Activated T-cell treated with anti-CD3 and anti-CD28 coated beads, Interleukin-2, amount 50 U/mL, for 72 hours (primary cell): ENCODE measurements around the gene RASSF4. TPM values are rescaled to one million over a fixed set of nuclear protein-coding genes. Genes with fewer than 3 reads are reported as not detected.
"Not testable (repeated sequence)": the region's sequence is repeated elsewhere in the genome, so short reads cannot be mapped to it uniquely, and the experiment has no call there.

ENCODE experiments used
- ATAC-seq, 2 donors: fragments of 150-1000 bp; cut with Tn5 transposase; replicated peaks in 1 of 2; 2 replicates each; pipeline ENCODE4 v1.10.0; 2021; ENCODE audit warnings: moderate library complexity in 2 of 2, mild to moderate bottlenecking in 1 of 2
- DNase-seq, 2 donors: peaks; one replicate each; pipeline ENCODE4 v3.0.0; 2021 to 2022; ENCODE audit warnings: mixed read lengths in 1 of 2
- H3K27ac Mint-ChIP-seq: one replicate; pipeline ENCODE4 v1.8.0; 2022; ENCODE audit warnings: mild to moderate bottlenecking, moderate library complexity, mixed read lengths
- H3K27me3 Mint-ChIP-seq: one replicate; pipeline ENCODE4 v1.8.0; 2022; ENCODE audit warnings: low read depth, mixed read lengths
- H3K36me3 Mint-ChIP-seq, 2 donors: one replicate each; pipeline ENCODE4 v1.8.0; 2022; ENCODE audit warnings: mixed read lengths in 2 of 2, mild to moderate bottlenecking in 1 of 2; ENCODE audit not compliant: insufficient read depth in 2 of 2
- H3K4me1 Mint-ChIP-seq: one replicate; pipeline ENCODE4 v1.8.0; 2022; ENCODE audit warnings: low read depth, mixed read lengths
- H3K4me3 Mint-ChIP-seq, 2 donors: one replicate each; pipeline ENCODE4 v1.8.0; 2022; ENCODE audit warnings: mild to moderate bottlenecking in 2 of 2, mixed read lengths in 2 of 2, moderate library complexity in 2 of 2
- H3K9me3 Mint-ChIP-seq, 2 donors: one replicate each; pipeline ENCODE4 v1.8.0; 2022; ENCODE audit warnings: mixed read lengths in 2 of 2
- total RNA-seq, 2 donors: library from RNA; stranded (reverse); gene quantifications; one replicate each; pipeline ENCODE4 v1.2.3, GENCODE V29; 2022

Gene RASSF4
- total RNA-seq, 2 donors from 2014 or later = 2.6 to 2.8 TPM

DNA sequence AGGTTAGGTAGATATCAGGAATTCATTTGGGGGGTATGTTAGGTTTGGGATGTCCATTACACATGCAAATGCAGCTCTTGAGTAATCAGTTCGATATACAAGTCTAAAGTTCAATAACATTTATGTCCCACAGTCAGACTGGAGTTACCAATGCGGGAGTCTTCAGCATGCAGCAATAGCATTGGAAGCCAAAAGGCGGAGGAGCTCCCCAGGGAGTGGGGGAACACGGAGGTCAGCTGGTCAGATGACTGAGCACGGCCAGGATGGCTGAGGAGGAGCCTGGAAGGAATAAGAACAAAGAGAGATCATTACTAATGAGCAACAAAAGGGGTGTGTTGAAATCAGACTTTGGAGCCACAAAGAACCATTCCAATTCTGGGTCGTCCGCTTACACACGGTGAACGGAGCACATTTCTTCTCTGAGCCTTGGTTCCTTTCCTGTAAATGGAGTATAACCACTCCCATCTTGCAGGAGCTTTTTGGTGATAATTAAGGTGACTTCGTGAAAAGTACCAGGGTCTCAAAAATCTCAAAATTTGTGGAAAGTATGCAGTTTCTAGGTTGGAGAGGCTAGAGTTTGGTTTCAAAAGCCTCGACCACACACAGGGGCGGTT is 40.6 kb downstream of the RASSF4 start:
- no peak for DNase-seq
- H3K27me3 Mint-ChIP-seq = no peaks in the 10 kb centered on the region

GRCh38 chr10:45000752-45001380 is 41.3 kb downstream of the RASSF4 start, which contains the start of gene ZNF22:
Gene ZNF22, plus strand, starts transcription at chr10:45000923. Its CDS starts 2,446 bp downstream, at chr10:45003369.
- ATAC-seq = peak; percentile 85 to 87
- peak within 1 kb of the TSS; percentile 90 to 96 for H3K4me3 Mint-ChIP-seq
- peak within 1 kb of the TSS; percentile 96 for H3K27ac Mint-ChIP-seq
- peaks cover 13 to 41% of the 10 kb centered on the region in 2 donors for H3K36me3 Mint-ChIP-seq
- H3K27me3 Mint-ChIP-seq = no peaks in the 10 kb centered on the region
- peaks cover 3 to 9% of the 10 kb centered on the region in 2 donors for H3K9me3 Mint-ChIP-seq
- DNase-seq = peak; percentile 77 to 81
- peaks cover 33% of the 10 kb centered on the region for H3K4me1 Mint-ChIP-seq

More for the DNA sequence above, 40.6 kb downstream of the RASSF4 start:
- Mint-ChIP-seq H3K4me1 (peaks cover 40% of the 10 kb centered on the region), H3K9me3 (peaks cover 3 to 9% of the 10 kb centered on the region in 2 donors), H3K36me3 (peaks cover 13 to 40% of the 10 kb centered on the region in 2 donors), H3K4me3 (peak overlapping the region; percentile 81 to 91), H3K27ac (peak overlapping the region; percentile 96)
- ATAC-seq = peak in 1 of 2 donors; percentile 0

- Mint-ChIP-seq H3K36me3 (peaks cover 13 to 41% of the 10 kb centered on the region in 2 donors), H3K4me1 (peaks cover 30% of the 10 kb centered on the region), H3K4me3 (peak overlapping the region; percentile 90 to 96), H3K9me3 (peaks cover 3 to 9% of the 10 kb centered on the region in 2 donors), H3K27me3 (no peaks in the 10 kb centered on the region), H3K27ac (peak overlapping the region; percentile 94)
- DNase-seq (peak; percentile 65 to 68), ATAC-seq (peak; percentile 72 to 74)
Measured at GRCh38 chr10:45001381-45002148, 42.0 kb downstream of the RASSF4 start.

GRCh38 chr10:45003432-45004000 is 43.9 kb downstream of the RASSF4 start:
- Mint-ChIP-seq H3K4me1 (peaks cover 30% of the 10 kb centered on the region), H3K36me3 (peaks cover 13 to 41% of the 10 kb centered on the region in 2 donors), H3K27ac (peak overlapping the region; percentile 72), H3K4me3 (no peak overlapping the region), H3K27me3 (no peaks in the 10 kb centered on the region), H3K9me3 (peaks cover 3 to 9% of the 10 kb centered on the region in 2 donors)
- no peak for DNase-seq
- ATAC-seq = no peak

GRCh38 chr10:45004661-45005060 is 45.1 kb downstream of the RASSF4 start:
- H3K9me3 Mint-ChIP-seq = peaks cover 3 to 8% of the 10 kb centered on the region in 2 donors
- H3K4me3 Mint-ChIP-seq = no peak overlapping the region
- DNase-seq (no peak), ATAC-seq (no peak)
- H3K36me3 Mint-ChIP-seq = peaks cover 13 to 41% of the 10 kb centered on the region in 2 donors
- no peak overlapping the region for H3K27ac Mint-ChIP-seq
- peaks cover 24% of the 10 kb centered on the region for H3K4me1 Mint-ChIP-seq
- no peaks in the 10 kb centered on the region for H3K27me3 Mint-ChIP-seq

DNA sequence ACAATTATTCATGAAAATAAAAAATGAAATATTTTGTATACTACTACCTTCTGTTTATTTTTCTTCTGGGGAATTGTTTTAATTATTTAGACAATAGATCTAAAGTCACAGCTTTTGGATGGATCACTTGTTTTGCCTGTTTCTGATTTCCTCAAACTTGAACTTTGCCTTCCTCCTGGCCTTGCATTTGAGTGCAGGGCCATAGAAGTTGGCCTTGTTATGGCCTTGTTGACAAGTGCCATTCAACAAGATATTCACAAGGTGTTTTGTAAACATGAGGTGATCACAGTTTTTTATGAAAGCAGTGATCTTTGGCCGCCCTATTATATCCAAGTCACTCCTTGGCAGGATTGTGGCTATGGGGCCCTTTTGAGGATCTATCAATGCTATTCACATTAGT is 45.7 kb downstream of the RASSF4 start:
- no peak for ATAC-seq
- peaks cover 3 to 5% of the 10 kb centered on the region in 2 donors for H3K9me3 Mint-ChIP-seq
- no peak overlapping the region for H3K4me3 Mint-ChIP-seq
- no peaks in the 10 kb centered on the region for H3K27me3 Mint-ChIP-seq
- DNase-seq = no peak
- H3K4me1 Mint-ChIP-seq = peaks cover 18% of the 10 kb centered on the region
- H3K36me3 Mint-ChIP-seq = peaks cover 11 to 34% of the 10 kb centered on the region in 2 donors
- H3K27ac Mint-ChIP-seq = no peak overlapping the region

- peaks cover 3 to 5% of the 10 kb centered on the region in 2 donors for H3K9me3 Mint-ChIP-seq
Measured at GRCh38 chr10:45006276-45007030, 46.9 kb downstream of the RASSF4 start.

GRCh38 chr10:45008524-45009161 is 49.0 kb downstream of the RASSF4 start:
- no peaks in the 10 kb centered on the region for H3K27me3 Mint-ChIP-seq

More at GRCh38 chr10:45006276-45007030, 46.9 kb downstream of the RASSF4 start:
- H3K36me3 Mint-ChIP-seq = peaks cover 11 to 32% of the 10 kb centered on the region in 2 donors
- H3K27me3 Mint-ChIP-seq = no peaks in the 10 kb centered on the region
- no peak for DNase-seq
- H3K4me3 Mint-ChIP-seq = no peak overlapping the region
- no peak for ATAC-seq
- no peak overlapping the region for H3K27ac Mint-ChIP-seq
- H3K4me1 Mint-ChIP-seq = peaks cover 14% of the 10 kb centered on the region

DNA sequence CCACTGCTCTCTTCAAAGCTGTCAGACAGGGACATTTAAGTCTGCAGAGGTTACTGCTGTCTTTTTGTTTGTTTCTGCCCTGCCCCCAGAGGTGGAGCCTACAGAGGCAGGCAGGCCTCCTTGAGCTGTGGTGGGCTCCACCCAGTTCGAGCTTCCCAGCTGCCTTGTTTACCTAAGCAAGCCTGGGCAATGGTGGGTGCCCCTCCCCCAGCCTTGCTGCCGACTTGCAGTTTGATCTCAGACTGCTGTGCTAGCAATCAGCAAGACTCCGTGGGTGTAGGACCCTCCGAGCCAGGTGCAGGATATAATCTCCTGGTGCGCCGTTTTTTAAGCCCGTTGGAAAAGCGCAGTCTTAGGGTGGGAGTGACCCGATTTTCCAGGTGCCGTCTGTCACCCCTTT is 55.0 kb downstream of the RASSF4 start:
- not testable (repeated sequence) for H3K4me3 Mint-ChIP-seq, H3K4me1 Mint-ChIP-seq, ATAC-seq, DNase-seq, H3K36me3 Mint-ChIP-seq, H3K27ac Mint-ChIP-seq, H3K9me3 Mint-ChIP-seq, H3K27me3 Mint-ChIP-seq

More at GRCh38 chr10:45008524-45009161, 49.0 kb downstream of the RASSF4 start:
- Mint-ChIP-seq H3K27ac (no peak overlapping the region), H3K9me3 (peaks cover 3 to 5% of the 10 kb centered on the region in 2 donors), H3K4me3 (no peak overlapping the region), H3K36me3 (peaks cover 7 to 17% of the 10 kb centered on the region in 2 donors), H3K4me1 (no peaks in the 10 kb centered on the region)
- peak in 1 of 2 donors; percentile 29 for DNase-seq
- peak; percentile 59 to 71 for ATAC-seq

DNA sequence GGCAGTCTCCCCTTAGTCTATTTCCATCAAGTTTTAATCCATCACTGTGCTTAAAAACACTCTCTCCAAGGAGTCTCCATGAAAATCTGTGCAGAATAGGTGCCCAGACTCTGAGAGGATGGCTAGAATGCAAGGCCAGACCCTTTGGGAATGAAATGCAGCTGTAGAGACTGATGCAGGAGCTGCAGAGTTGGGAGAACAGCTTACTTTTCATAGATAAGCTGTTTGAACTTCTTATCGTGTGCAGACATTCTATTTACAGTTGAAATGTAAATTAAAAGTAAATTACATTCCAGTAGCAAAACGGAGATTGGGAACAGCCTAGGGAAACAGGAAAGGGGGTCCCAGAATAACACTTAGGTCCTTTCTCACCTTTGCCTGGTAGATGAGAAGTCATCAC is 56.0 kb downstream of the RASSF4 start:
- ATAC-seq = no peak
- Mint-ChIP-seq H3K36me3 (no peaks in the 10 kb centered on the region), H3K27me3 (no peaks in the 10 kb centered on the region), H3K9me3 (no peaks in the 10 kb centered on the region), H3K27ac (no peak overlapping the region), H3K4me1 (no peaks in the 10 kb centered on the region), H3K4me3 (no peak overlapping the region)
- no peak for DNase-seq

- Mint-ChIP-seq H3K9me3 (peaks cover 2 to 3% of the 10 kb centered on the region in 2 donors), H3K4me1 (no peaks in the 10 kb centered on the region), H3K36me3 (peaks cover 1 to 2% of the 10 kb centered on the region in 2 donors), H3K4me3 (no peak overlapping the region), H3K27ac (peak overlapping the region; percentile 12), H3K27me3 (no peaks in the 10 kb centered on the region)
- DNase-seq (no peak), ATAC-seq (no peak)
Measured at GRCh38 chr10:45023426-45023825, 63.8 kb downstream of the RASSF4 start.

GRCh38 chr10:45034301-45034700 is 74.7 kb downstream of the RASSF4 start:
- Mint-ChIP-seq H3K27ac (no peak overlapping the region), H3K4me1 (no peaks in the 10 kb centered on the region), H3K4me3 (no peak overlapping the region), H3K27me3 (no peaks in the 10 kb centered on the region), H3K9me3 (peaks cover 7 to 8% of the 10 kb centered on the region in 2 donors), H3K36me3 (peaks cover 7 to 9% of the 10 kb centered on the region in 2 donors)
- ATAC-seq (no peak), DNase-seq (no peak)
